ENCODE measurements around the gene MYO1G. TPM values are rescaled to one million over a fixed set of nuclear protein-coding genes. Genes with fewer than 3 reads are reported as not detected.
A peak's percentile ranks its signal among the peaks of the same experiment; 100 is the strongest.

MYO1G gene
- total RNA-seq, 1 donor from 2014 or later = not detected

GRCh38 chr7:44972562-44972961 is 6.3 kb downstream of the MYO1G start:
- no peak for TF ChIP-seq EZH2phosphoT487 (IDR thresholded peaks at IDR 0.05)
- Mint-ChIP-seq H3K27me3 (ENCODE audit: insufficient read depth, low read depth) (peaks cover 2% of the 10 kb centered on the region), H3K9me3 (no peaks in the 10 kb centered on the region), H3K4me3 (no peak overlapping the region), H3K27ac (no peak overlapping the region), H3K36me3 (no peaks in the 10 kb centered on the region), H3K4me1 (peaks cover 3% of the 10 kb centered on the region)
- H3F3A ChIP-seq (ENCODE audit: low read depth) = no peaks in the 10 kb centered on the region
- H3K4me3 ChIP-seq = no peak overlapping the region
- H3K9me3 ChIP-seq (ENCODE audit: low read depth) = no peaks in the 10 kb centered on the region
- no peak for DNase-seq (ENCODE audit: low spot score)
- no peak overlapping the region for H3K27ac ChIP-seq
- no peaks in the 10 kb centered on the region for H3K79me2 ChIP-seq (ENCODE audit: low read depth)
- no peaks in the 10 kb centered on the region for H4K20me1 ChIP-seq (ENCODE audit: low read depth)
- H3K4me2 ChIP-seq = no peak overlapping the region
- H3K27me3 ChIP-seq = no peaks in the 10 kb centered on the region
- H3K36me3 ChIP-seq = no peaks in the 10 kb centered on the region
- no peak overlapping the region for H3K9ac ChIP-seq
- H2AFZ ChIP-seq (replicated peaks) = no peak overlapping the region
- H3K4me1 ChIP-seq = no peaks in the 10 kb centered on the region

- TF ChIP-seq EZH2phosphoT487 (IDR thresholded peaks at IDR 0.05) (no peak), CTCF (IDR thresholded peaks at IDR 0.05) (no peak), EZH2 (IDR thresholded peaks at IDR 0.05) (no peak)
- no peak for DNase-seq (ENCODE audit: low spot score)
- H3K36me3 Mint-ChIP-seq = no peaks in the 10 kb centered on the region
- H3K4me3 ChIP-seq = no peak overlapping the region
- no peaks in the 10 kb centered on the region for H3K4me1 ChIP-seq
- no peaks in the 10 kb centered on the region for H3K79me2 ChIP-seq (ENCODE audit: low read depth)
- H3K9ac ChIP-seq = no peak overlapping the region
- no peak overlapping the region for H3K27ac ChIP-seq
- no peak overlapping the region for H2AFZ ChIP-seq (replicated peaks)
- H4K20me1 ChIP-seq (ENCODE audit: low read depth) = no peaks in the 10 kb centered on the region
- no peaks in the 10 kb centered on the region for H3K9me3 Mint-ChIP-seq
- H3K27ac Mint-ChIP-seq = peak overlapping the region; percentile 79
- H3K9me3 ChIP-seq (ENCODE audit: low read depth) = no peaks in the 10 kb centered on the region
- H3K27me3 Mint-ChIP-seq (ENCODE audit: insufficient read depth, low read depth) = peaks cover 2% of the 10 kb centered on the region
- H3K36me3 ChIP-seq = no peaks in the 10 kb centered on the region
- no peak overlapping the region for H3K4me3 Mint-ChIP-seq
- no peaks in the 10 kb centered on the region for H3F3A ChIP-seq (ENCODE audit: low read depth)
- no peaks in the 10 kb centered on the region for H3K27me3 ChIP-seq
- H3K4me1 Mint-ChIP-seq = peaks cover 3% of the 10 kb centered on the region
- no peak overlapping the region for H3K4me2 ChIP-seq
Observed at GRCh38 chr7:44971902-44972441, 6.8 kb downstream of the MYO1G start.

- no peak for TF ChIP-seq EZH2 (IDR thresholded peaks at IDR 0.05)
- no peak for TF ChIP-seq CTCF (IDR thresholded peaks at IDR 0.05)
- TF ChIP-seq EZH2phosphoT487 (IDR thresholded peaks at IDR 0.05) = no peak
- no peak overlapping the region for H3K27ac Mint-ChIP-seq
Observed at GRCh38 chr7:44971188-44971901, 7.5 kb downstream of the MYO1G start.

GRCh38 chr7:44970523-44971051 is 8.2 kb downstream of the MYO1G start:
- no peak for DNase-seq (ENCODE audit: low spot score)
- H3K4me1 ChIP-seq = no peaks in the 10 kb centered on the region
- Mint-ChIP-seq H3K27me3 (ENCODE audit: insufficient read depth, low read depth) (peaks cover 2% of the 10 kb centered on the region), H3K9me3 (no peaks in the 10 kb centered on the region), H3K4me3 (no peak overlapping the region), H3K27ac (no peak overlapping the region), H3K4me1 (peaks cover 3% of the 10 kb centered on the region), H3K36me3 (no peaks in the 10 kb centered on the region)
- H4K20me1 ChIP-seq (ENCODE audit: low read depth) = no peaks in the 10 kb centered on the region
- H3K79me2 ChIP-seq (ENCODE audit: low read depth) = no peaks in the 10 kb centered on the region
- H3K4me3 ChIP-seq = no peak overlapping the region
- no peak overlapping the region for H3K27ac ChIP-seq
- H3K27me3 ChIP-seq = no peaks in the 10 kb centered on the region
- no peaks in the 10 kb centered on the region for H3F3A ChIP-seq (ENCODE audit: low read depth)
- H3K36me3 ChIP-seq = no peaks in the 10 kb centered on the region
- H3K9me3 ChIP-seq (ENCODE audit: low read depth) = no peaks in the 10 kb centered on the region
- H3K9ac ChIP-seq = no peak overlapping the region
- no peak overlapping the region for H2AFZ ChIP-seq (replicated peaks)
- TF ChIP-seq EZH2phosphoT487 (IDR thresholded peaks at IDR 0.05) (no peak), EZH2 (IDR thresholded peaks at IDR 0.05) (no peak), CTCF (IDR thresholded peaks at IDR 0.05) (no peak)
- H3K4me2 ChIP-seq = no peak overlapping the region

More at GRCh38 chr7:44971188-44971901, 7.5 kb downstream of the MYO1G start:
- H3K27me3 Mint-ChIP-seq (ENCODE audit: insufficient read depth, low read depth) = peaks cover 2% of the 10 kb centered on the region
- no peak overlapping the region for H3K4me2 ChIP-seq
- no peak overlapping the region for H3K9ac ChIP-seq
- no peaks in the 10 kb centered on the region for H3K9me3 Mint-ChIP-seq
- no peaks in the 10 kb centered on the region for H4K20me1 ChIP-seq (ENCODE audit: low read depth)
- H3F3A ChIP-seq (ENCODE audit: low read depth) = no peaks in the 10 kb centered on the region
- H3K36me3 Mint-ChIP-seq = no peaks in the 10 kb centered on the region
- DNase-seq (ENCODE audit: low spot score) = no peak
- no peaks in the 10 kb centered on the region for H3K9me3 ChIP-seq (ENCODE audit: low read depth)
- H3K27me3 ChIP-seq = no peaks in the 10 kb centered on the region
- H2AFZ ChIP-seq (replicated peaks) = no peak overlapping the region
- no peak overlapping the region for H3K4me3 Mint-ChIP-seq
- no peak overlapping the region for H3K4me3 ChIP-seq
- H3K79me2 ChIP-seq (ENCODE audit: low read depth) = no peaks in the 10 kb centered on the region
- no peak overlapping the region for H3K27ac ChIP-seq
- H3K36me3 ChIP-seq = no peaks in the 10 kb centered on the region
- H3K4me1 ChIP-seq = no peaks in the 10 kb centered on the region
- H3K4me1 Mint-ChIP-seq = peaks cover 3% of the 10 kb centered on the region

Data from neural progenitor cell (in vitro differentiated cells).